GM21786 (cell line): ENCODE measurements around the gene GCAT.

ENCODE experiments used
- ATAC-seq: cut with Tn5 transposase; IDR thresholded peaks from one replicate; pipeline ENCODE4 v1.9.1; 2021; ENCODE audit not compliant: unreplicated experiment

The GCAT gene

DNA sequence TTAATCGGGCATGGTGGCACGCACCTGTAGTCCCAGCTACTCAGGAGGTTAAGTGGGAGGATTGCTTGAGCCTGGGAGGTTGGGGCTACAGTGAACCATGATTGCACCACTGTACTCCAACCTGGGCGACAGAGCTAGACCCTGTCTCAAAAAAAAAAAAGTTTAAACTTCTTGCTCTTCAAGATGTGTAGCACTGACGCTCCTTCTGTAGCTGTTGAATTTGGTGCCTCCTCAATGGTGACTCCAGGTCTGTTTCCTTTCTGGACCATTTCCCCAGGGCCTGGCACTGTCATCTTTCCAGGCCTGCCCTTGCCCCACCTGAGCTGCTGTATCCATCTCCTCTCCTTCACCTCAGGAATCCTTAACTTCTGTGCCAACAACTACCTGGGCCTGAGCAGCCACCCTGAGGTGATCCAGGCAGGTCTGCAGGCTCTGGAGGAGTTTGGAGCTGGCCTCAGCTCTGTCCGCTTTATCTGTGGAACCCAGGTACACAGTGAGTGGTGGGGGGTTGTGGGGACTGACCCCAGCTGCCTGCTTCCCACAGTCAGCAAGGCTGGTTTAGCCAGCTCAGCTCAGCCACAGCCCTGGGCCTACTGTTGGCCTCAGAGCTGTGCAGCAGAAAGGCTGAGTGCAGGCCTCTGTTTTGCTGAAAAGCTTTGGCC is 2.1 kb downstream of the GCAT start:
- ATAC-seq = no peak

DNA sequence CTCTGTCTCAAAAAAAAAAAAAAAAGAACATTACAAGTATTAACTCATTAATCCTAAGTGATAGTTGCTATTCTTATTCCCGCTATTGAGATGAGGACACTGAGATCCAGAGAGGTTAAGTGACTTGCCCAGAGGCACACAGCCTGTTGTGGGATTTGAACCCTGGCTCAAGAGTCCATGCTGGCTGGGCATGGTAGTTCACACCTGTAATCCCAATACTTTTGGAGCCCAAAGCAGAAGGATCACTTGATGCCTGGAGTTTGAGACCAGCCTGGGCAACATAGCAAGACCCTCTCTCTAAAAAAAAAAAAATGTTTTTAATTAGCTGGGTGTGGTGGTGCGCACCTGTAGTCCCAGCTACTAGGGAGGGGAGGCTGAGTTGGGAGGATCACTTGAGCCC is 4.1 kb downstream of the GCAT start:
- no peak for ATAC-seq

DNA sequence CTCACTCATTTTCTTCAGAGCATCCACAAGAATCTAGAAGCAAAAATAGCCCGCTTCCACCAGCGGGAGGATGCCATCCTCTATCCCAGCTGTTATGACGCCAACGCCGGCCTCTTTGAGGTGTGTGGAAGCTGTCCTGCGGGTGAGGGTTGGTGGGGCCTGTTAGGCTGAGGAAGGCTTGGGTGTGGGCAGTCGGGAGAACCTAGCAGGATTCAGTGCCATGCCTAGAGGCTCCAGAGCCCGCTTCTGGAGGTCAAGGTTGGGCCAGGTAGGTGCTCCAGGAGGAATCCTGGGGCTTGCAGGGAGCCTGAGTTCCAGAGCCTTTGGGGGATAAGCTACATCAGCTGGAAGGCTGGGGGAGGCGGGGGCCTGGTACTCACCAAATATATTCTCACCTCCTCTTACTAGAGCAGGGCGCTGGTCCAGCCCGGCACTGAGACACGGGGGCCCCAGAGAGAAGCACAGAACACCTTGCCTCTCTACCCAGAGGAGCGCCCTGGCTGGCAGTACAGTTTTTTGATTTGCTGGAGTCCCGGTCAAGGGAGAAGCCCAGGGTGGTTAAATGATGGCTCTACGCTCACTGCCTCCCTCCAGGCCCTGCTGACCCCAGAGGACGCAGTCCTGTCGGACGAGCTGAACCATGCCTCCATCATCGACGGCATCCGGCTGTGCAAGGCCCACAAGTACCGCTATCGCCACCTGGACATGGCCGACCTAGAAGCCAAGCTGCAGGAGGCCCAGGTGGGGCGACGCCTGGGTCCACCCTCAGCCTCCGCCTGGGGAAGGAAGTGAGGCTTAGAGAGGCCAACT is 5.3 kb downstream of the GCAT start:
- ATAC-seq = no peak

DNA sequence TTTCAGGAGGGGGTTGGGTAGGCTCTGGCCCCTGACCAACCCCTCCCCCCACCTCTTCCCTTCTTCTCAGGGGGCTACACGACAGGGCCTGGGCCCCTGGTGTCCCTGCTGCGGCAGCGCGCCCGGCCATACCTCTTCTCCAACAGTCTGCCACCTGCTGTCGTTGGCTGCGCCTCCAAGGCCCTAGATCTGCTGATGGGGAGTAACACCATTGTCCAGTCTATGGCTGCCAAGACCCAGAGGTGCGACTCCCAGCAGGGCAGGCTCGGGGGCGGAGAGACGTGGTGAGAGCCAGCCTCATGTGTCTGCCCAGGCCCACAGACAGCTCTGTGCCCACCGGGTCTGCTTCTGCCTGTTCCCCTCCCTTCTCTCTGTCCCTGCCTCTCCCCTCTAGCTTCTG is 7.9 kb downstream of the GCAT start:
- no peak for ATAC-seq

DNA sequence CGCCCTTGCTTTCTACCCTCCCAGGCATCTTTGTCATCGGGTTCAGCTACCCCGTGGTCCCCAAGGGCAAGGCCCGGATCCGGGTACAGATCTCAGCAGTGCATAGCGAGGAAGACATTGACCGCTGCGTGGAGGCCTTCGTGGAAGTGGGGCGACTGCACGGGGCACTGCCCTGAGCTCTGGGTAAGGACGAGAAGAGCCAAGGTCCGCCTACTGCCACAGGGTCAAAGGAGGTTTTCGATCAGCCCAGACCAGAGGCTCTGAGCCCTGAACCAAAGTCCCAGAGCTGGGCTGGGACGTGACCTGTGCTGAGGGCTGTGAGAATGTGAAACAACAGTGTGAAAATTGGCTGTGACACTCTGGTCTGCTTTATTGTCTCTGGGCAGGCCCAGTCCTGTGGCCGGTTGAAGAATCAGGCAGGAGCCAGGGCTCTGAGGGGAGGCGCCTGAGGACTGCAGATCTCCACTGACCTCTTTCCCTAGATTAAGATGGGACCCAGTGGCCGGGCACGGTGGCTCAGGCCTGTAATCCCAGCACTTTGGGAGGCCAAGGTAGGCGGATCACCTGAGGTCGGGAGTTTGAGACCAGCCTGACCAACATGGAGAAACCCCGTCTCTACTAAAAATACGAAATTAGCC is 8.9 kb downstream of the GCAT start:
- no peak for ATAC-seq

DNA sequence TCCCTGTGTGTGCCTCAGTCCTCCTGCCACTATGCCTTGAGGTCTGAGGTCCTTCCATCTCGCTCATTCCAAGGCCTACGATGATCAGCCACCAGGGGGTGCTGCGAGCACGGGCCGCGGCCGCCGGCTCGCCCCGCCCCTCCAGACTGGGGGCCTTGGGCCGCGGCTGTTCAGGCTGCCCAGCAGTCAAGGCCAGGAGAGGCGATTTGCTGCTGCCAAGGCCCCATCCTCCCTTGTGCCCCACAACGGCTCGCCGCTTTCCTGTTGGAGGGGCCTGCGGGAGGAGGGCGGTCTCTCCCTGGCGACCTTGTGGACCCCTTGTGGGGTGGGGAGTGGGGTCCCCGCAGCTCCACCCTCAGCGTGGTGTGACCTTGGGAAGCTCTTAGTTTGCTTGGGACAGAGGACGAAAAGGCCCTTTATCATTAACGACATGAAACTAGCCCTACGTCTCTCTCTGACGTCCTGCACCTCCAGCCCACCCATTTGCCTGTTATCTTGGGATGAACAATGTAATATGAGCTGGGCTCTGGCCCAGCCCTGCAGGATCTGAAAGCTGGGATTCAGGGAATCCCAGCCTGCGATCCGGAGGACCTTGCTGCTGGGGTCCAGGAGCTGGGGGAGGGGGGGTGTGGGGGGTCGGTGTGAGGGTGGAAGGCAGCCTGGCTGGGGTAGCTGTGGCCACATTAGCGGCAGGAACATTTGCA is 10.1 kb downstream of the GCAT start:
- peak; percentile 55 for ATAC-seq

DNA sequence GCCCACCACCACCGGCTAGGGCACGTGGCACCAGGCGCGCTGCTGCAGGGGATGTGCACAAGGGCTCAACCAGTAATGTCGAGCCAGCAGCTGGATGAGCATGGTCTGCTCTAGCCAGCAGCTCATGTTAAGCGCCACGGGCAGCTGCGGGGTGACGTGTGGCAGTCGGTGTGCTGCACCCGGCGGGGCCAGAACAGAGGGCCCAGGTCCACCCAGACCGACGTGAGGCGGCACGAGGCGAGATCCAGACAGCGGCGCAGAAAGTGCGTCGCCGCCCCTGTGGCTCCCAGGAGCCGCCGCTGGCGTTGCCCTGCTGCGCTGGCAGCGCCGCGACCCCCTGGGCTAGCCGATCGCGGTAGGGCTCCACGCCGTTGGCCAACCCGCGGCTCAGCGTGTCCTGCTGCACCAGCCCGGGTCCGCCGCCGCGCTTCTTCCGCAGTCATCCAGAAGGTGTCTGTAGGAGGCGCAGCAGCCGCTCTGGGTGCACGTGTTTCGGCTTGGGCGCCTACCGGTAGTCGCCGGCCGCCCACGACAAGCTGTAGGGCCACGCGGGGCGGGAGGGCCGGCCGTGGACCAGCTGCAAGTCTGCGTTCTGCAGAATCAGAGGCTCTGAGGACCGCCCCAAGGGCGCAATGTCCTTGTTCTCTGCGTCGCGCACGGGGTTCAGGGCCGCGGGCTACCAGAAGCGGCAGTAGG is 10.8 kb downstream of the GCAT start:
- no peak for ATAC-seq

DNA sequence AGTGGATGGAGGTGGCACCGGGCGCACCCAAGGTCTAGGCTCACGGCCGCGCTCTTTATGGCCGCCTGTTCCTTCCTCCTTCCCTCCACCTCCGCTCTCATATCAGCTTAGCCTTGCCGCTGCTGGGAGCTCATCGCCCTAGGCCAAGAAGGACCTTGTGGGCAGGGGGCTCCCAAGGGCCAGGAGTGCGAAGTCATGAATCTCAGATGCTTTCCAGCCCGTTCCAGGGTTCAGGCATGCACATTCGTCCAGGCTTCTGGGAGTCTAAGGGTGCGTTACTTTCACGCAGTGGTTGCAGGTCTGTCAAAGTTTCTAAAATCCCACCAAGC is 11.3 kb downstream of the GCAT start:
- no peak for ATAC-seq

DNA sequence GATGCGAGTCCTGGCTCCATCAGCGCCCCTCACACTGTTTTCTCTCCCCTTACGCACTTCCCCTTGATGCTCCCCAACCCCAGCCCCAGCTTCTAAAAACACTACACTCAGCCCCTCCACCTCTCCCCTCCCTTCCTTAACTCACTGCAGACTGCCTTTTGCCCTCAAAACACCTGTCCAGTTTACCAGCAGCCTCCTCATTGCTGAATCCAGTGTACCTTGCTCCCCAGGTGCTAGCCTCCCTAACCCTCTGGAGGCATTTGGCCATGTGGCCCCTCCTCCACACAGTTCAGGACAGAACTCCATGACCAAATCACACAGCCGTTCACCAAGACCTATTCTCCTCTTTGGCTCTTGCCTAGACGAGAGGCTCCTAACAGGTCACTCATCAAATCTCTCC is 12.6 kb downstream of the GCAT start:
- no peak for ATAC-seq

DNA sequence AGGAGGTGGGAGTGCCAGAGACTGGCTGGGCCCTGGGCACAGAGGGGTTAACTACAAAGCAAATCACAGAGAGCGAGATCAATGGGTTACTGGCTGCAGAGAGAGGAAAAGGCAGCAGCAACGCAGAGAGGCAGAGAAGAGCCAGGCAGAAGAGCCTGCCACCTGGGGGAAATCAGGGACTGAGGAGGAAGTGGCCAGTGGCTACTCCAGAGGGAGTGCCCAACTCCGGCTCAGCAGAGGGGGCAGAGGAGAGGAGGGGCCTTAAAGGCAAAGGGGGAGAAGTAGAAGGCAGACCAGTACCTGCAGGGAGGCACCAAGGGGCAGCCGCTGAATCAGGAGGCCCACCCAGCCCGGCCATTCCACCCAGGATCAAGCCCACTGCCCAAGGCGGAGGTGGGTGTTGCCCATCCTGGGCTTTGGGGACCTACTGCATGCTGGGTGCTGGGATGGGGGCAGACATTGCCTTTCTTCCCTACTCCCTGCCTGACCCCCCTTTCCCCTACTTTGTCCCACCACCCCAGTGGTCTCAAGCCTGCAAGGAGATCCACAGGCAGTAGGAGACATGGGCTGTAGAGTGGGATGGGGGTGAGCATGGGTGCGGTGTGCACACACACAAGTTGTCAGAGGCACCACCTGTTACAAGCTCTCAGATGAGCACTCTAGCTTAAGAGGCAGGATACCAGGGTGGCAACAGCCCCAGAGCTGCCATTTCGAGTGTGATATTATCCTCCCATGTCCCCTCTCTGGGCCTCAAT is 14.5 kb downstream of the GCAT start:
- ATAC-seq = no peak

DNA sequence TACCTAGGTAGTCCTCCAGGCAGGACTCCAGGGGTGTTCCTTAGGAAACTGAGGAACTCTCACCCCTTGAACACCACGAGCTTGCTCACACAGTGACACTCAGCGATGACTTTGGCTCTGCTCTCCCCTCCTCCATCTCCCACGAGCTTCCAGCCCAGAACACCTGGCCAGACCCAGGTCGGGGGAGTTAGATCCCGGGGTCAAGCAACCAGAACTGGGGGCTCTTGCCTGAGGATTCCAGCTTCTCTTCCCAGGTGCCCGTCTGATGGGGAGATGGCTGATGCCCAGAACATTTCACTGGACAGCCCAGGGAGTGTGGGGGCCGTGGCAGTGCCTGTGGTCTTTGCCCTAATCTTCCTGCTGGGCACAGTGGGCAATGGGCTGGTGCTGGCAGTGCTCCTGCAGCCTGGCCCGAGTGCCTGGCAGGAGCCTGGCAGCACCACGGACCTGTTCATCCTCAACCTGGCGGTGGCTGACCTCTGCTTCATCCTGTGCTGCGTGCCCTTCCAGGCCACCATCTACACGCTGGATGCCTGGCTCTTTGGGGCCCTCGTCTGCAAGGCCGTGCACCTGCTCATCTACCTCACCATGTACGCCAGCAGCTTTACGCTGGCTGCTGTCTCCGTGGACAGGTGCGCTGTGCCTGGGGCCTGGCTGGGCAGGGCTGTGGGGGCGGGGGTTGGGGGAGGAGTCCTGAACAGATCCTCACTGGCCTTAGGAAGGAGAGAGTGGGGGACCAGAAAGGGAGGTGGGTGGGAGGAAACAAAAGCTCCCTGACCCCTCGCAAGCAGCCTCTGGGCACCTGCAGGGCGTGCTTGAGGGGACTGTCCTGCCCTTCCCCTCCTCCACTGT is 15.6 kb downstream of the GCAT start, which contains the start of gene GALR3:
Gene GALR3 (plus strand): TSS at position 249 of the 852 bp plus-strand sequence. CDS start 25 bp downstream, at position 274.
- ATAC-seq = no peak

DNA sequence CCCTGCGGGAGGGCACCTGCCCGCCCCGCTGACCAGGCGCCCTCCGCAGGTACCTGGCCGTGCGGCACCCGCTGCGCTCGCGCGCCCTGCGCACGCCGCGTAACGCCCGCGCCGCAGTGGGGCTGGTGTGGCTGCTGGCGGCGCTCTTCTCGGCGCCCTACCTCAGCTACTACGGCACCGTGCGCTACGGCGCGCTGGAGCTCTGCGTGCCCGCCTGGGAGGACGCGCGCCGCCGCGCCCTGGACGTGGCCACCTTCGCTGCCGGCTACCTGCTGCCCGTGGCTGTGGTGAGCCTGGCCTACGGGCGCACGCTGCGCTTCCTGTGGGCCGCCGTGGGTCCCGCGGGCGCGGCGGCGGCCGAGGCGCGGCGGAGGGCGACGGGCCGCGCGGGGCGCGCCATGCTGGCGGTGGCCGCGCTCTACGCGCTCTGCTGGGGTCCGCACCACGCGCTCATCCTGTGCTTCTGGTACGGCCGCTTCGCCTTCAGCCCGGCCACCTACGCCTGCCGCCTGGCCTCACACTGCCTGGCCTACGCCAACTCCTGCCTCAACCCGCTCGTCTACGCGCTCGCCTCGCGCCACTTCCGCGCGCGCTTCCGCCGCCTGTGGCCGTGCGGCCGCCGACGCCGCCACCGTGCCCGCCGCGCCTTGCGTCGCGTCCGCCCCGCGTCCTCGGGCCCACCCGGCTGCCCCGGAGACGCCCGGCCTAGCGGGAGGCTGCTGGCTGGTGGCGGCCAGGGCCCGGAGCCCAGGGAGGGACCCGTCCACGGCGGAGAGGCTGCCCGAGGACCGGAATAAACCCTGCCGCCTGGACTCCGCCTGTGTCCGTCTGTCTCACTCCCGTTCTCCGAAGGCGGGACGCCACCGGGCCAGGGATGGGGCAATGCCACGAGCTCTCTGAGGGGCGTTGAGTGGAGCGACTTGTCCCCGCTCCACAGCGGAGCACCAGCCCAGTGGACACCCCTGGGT is 17.2 kb downstream of the GCAT start:
- ATAC-seq = no peak

DNA sequence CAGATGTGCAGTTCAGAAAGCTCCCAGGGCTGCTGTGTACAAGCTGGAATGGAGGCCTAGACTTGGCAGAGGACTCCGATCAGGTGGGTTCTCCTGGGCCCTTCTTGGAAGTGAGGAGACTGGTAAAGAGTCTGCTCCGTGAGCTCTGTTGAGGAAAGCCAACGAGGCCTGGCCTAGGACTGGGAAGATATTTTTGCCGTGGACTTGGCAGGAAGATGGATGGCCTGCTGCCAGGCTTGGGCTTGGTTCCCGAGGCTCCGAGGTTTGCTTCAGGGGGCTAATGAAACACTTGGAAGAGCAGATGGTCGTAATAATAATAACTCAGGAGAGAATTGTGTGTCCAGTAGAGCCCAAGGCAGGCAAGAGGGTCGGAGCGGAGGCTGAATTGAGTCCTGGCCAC is 19.3 kb downstream of the GCAT start:
- ATAC-seq = no peak

DNA sequence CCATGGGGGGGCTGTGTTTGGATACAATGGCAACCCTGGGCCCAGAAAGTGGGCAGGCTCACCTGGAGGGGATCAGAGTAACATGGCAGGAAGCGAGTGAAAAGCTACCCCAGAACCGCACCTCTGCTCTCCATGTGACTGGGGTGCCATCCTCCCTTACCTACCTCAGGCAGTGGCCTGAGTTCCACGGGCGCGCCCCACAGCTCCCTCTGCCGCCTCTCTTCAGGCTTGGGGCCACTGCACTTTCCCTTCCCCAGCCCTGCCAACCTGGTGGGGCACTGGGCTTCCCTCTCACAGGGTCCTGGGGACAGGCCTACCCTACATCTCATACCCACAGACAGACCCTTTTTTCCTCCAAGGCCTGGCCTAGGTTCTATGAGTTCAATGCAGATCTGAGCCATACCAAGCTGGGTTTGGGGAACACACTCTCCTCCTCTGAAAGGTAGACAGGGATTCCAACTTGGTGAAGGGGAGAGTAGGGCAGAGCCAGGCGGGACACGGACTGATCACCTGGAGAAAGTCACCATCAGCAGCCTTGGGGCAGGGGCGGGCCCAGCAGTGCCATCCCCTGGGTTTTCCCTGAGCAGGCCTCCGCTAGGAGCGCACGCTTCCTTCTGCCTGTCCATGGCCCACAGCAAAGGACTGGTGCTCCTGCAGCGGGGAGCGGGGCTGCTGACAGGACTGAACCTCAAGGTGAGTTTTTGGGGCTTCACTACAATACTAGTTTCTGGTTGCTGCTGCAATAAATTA is 22.5 kb downstream of the GCAT start:
- ATAC-seq = no peak

DNA sequence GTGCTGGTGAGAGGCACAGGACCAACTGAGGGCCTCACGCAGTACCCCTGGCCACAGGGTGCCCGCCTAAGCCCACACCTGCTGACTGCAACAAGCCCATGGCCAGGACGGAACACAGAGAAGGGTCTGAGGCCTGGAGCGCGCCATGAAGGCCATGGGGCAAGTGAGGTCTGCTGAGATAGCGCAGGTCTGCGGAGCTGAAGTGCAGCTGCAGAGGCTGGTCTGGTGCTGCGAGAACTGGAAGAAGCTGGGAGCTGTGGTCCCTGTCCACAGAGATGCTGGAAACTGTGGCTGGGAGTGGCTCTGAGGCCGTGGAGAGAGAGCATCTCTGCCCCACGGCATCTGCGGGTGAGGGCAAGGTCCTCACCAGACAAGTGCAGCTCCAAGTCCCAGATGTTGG is 23.7 kb downstream of the GCAT start:
- no peak for ATAC-seq

DNA sequence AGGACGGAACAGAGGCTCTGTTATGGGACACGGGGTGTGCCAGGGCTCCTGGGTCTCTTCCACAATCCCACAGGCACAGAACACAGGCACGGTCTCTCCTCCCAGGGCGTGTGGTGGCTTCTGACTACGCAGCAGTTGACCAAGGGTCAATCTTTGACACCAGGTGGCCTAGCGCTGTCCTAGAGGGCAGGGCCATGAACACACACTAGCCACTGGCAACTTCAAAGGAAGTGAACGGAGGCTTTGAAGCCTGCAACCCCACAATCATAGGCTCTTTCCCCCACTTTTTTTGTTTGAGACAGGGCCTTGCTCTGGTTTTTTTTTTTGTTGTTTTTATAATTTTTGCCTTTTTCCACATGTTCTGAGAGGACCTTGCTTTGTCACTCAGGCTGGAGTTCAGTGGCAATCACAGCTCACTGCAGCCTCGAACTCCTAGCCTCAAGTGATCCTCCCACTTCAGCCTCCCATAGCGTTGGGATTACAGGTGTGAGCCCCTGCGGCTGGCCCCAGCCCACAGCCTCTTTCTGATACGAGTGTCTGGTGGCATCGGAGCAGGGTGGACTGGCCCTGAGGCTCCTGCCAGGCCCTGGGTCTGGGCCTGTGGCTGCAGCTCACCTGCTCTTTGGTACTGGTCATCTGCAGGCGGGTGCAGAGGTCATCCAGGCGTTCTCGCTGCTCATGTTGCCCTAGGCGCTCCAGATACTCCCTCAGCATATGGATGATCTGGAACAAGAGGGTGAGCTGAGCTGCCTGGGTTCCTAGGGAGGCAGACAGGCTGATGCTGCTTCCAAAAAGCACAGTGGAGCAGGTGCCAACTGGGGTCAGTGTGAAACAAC is 24.5 kb downstream of the GCAT start:
- ATAC-seq = no peak
